ENCODE data around the gene PTPRT.

The PTPRT gene

GRCh38 chr20:43096126-43096930 is 93.4 kb downstream of the PTPRT start:
- DNase-seq: no peak

- DNase-seq: no peak
Measured at GRCh38 chr20:43095034-43095433, 94.7 kb downstream of the PTPRT start.

GRCh38 chr20:43092386-43093088 is 97.2 kb downstream of the PTPRT start:
- DNase-seq: no peak

GRCh38 chr20:43068482-43068881 is 121.2 kb downstream of the PTPRT start:
- DNase-seq: no peak

- DNase-seq: no peak
Measured at GRCh38 chr20:43066125-43066524, 123.6 kb downstream of the PTPRT start.

GRCh38 chr20:43065299-43065698 is 124.4 kb downstream of the PTPRT start:
- DNase-seq: no peak

GRCh38 chr20:43058077-43058476 is 131.6 kb downstream of the PTPRT start:
- no peak for DNase-seq

GRCh38 chr20:43057317-43057716 is 132.4 kb downstream of the PTPRT start:
- DNase-seq: no peak

- DNase-seq: no peak
Measured at GRCh38 chr20:43055181-43055884, 134.4 kb downstream of the PTPRT start.

GRCh38 chr20:43052532-43052931 is 137.2 kb downstream of the PTPRT start:
- no peak for DNase-seq

- no peak for DNase-seq
Measured at GRCh38 chr20:43046966-43047365, 142.7 kb downstream of the PTPRT start.

GRCh38 chr20:43043887-43044286 is 145.8 kb downstream of the PTPRT start:
- no peak for DNase-seq

- no peak for DNase-seq
Measured at GRCh38 chr20:43040427-43040826, 149.3 kb downstream of the PTPRT start.

- DNase-seq: no peak
Measured at GRCh38 chr20:43037605-43038309, 151.9 kb downstream of the PTPRT start.

- no peak for DNase-seq
Measured at GRCh38 chr20:43034981-43035724, 154.6 kb downstream of the PTPRT start.

GRCh38 chr20:43032459-43032858 is 157.2 kb downstream of the PTPRT start:
- no peak for DNase-seq

GRCh38 chr20:43029176-43029575 is 160.5 kb downstream of the PTPRT start:
- DNase-seq: no peak

GRCh38 chr20:43028470-43028869 is 161.2 kb downstream of the PTPRT start:
- no peak for DNase-seq

GRCh38 chr20:43023836-43024235 is 165.9 kb downstream of the PTPRT start:
- DNase-seq: no peak

GRCh38 chr20:43022568-43022967 is 167.1 kb downstream of the PTPRT start:
- no peak for DNase-seq

GRCh38 chr20:43022081-43022480 is 167.6 kb downstream of the PTPRT start:
- DNase-seq: no peak
